Osteoblast (primary cell): ENCODE measurements around the gene WDCP. TPM values are rescaled to one million over a fixed set of nuclear protein-coding genes. Genes with fewer than 3 reads are reported as not detected.

ENCODE experiments used
- DNase-seq: peaks from one replicate; pipeline ENCODE4 v3.0.0; 2011; ENCODE audit warnings: low spot score, mixed read lengths; ENCODE audit not compliant: insufficient read length; ENCODE audit errors: missing footprints
- H2AFZ ChIP-seq: 2 replicates; pipeline ENCODE4 v1.6.0; 2011; ENCODE audit warnings: mild to moderate bottlenecking, low read length
- H3K27ac ChIP-seq: 2 replicates; pipeline ENCODE4 v1.5.1; 2011; ENCODE audit warnings: mild to moderate bottlenecking, low read depth, low read length, moderate library complexity
- H3K27me3 ChIP-seq: 2 replicates; pipeline ENCODE4 v1.6.0; 2012; ENCODE audit warnings: mild to moderate bottlenecking, control low read depth, inconsistent platforms, low read length, moderate library complexity; ENCODE audit not compliant: insufficient read depth
- H3K36me3 ChIP-seq: 2 replicates; pipeline ENCODE4 v1.5.1; 2011; ENCODE audit warnings: mild to moderate bottlenecking, low read length, control low read depth, moderate library complexity; ENCODE audit not compliant: insufficient read depth
- H3K4me1 ChIP-seq: 2 replicates; pipeline ENCODE4 v1.5.1; 2011; ENCODE audit warnings: mild to moderate bottlenecking, low read length, control low read depth, moderate library complexity; ENCODE audit not compliant: insufficient read depth
- H3K4me2 ChIP-seq: 2 replicates; pipeline ENCODE4 v1.6.0; 2011; ENCODE audit warnings: mild to moderate bottlenecking, low read length; ENCODE audit not compliant: insufficient read depth
- H3K4me3 ChIP-seq: fragments of 200-600 bp; sonication (generic); 3 replicates; pipeline ENCODE4 v1.5.1; 2012; ENCODE audit warnings: mild to moderate bottlenecking, low read length, inconsistent platforms; ENCODE audit not compliant: insufficient read depth
- H3K79me2 ChIP-seq: 2 replicates; pipeline ENCODE4 v1.6.0; 2012; ENCODE audit warnings: mild to moderate bottlenecking, low read length, control low read depth, inconsistent platforms; ENCODE audit not compliant: insufficient read depth
- H3K9me3 ChIP-seq: 2 replicates; pipeline ENCODE4 v1.5.1; 2011; ENCODE audit warnings: low read depth, low read length, control low read depth
- H4K20me1 ChIP-seq: 2 replicates; pipeline ENCODE4 v1.6.0; 2012; ENCODE audit warnings: mild to moderate bottlenecking, low read length, control low read depth; ENCODE audit not compliant: insufficient read depth
- CTCF ChIP-seq: IDR thresholded peaks from 2 replicates; pipeline ENCODE4 v1.5.1; 2011; ENCODE audit warnings: mild to moderate bottlenecking, low read depth, low read length, moderate library complexity; ENCODE audit errors: extremely low read depth
- total RNA-seq: library from RNA; depleted of rRNA; stranded (reverse); fragments of >200 nt; gene quantifications from 2 replicates; pipeline ENCODE4 v1.2.3, GENCODE V29; 2012

Gene WDCP
- total RNA-seq, 1 donor: 8.3 TPM

GRCh38 chr2:24020244-24020643, 26.9 kb downstream of the WDCP start:
- Histone ChIP-seq H3K4me2 (no peak overlapping the region), H3K27me3 (no peaks in the 10 kb centered on the region), H4K20me1 (no peaks in the 10 kb centered on the region), H3K79me2 (no peaks in the 10 kb centered on the region), H3K4me3 (no peak overlapping the region), H3K9me3 (no peaks in the 10 kb centered on the region), H3K36me3 (peaks cover 3% of the 10 kb centered on the region), H3K27ac (no peak overlapping the region), H3K4me1 (peaks cover 12% of the 10 kb centered on the region), H2AFZ (no peak overlapping the region)
- DNase-seq: no peak
- no peak for TF ChIP-seq CTCF

GRCh38 chr2:24019729-24020128, 27.5 kb downstream of the WDCP start:
- Histone ChIP-seq H3K4me2 (no peak overlapping the region), H2AFZ (no peak overlapping the region), H3K79me2 (no peaks in the 10 kb centered on the region), H3K27ac (no peak overlapping the region), H3K27me3 (no peaks in the 10 kb centered on the region), H3K4me1 (peaks cover 16% of the 10 kb centered on the region), H3K9me3 (no peaks in the 10 kb centered on the region), H4K20me1 (no peaks in the 10 kb centered on the region), H3K4me3 (no peak overlapping the region), H3K36me3 (peaks cover under 1% of the 10 kb centered on the region)
- no peak for DNase-seq
- TF ChIP-seq CTCF: no peak

- Histone ChIP-seq H3K4me2 (no peak overlapping the region), H3K9me3 (no peaks in the 10 kb centered on the region), H3K79me2 (no peaks in the 10 kb centered on the region), H4K20me1 (no peaks in the 10 kb centered on the region), H3K4me3 (no peak overlapping the region), H3K36me3 (no peaks in the 10 kb centered on the region), H3K27me3 (no peaks in the 10 kb centered on the region), H3K4me1 (peaks cover 16% of the 10 kb centered on the region), H3K27ac (no peak overlapping the region), H2AFZ (no peak overlapping the region)
- DNase-seq: no peak
- no peak for TF ChIP-seq CTCF
Measured at GRCh38 chr2:24018241-24018640, 28.9 kb downstream of the WDCP start.

- no peak for TF ChIP-seq CTCF
- Histone ChIP-seq H3K4me1 (peaks cover 16% of the 10 kb centered on the region), H3K79me2 (no peaks in the 10 kb centered on the region), H3K27me3 (no peaks in the 10 kb centered on the region), H3K4me3 (no peak overlapping the region), H3K36me3 (no peaks in the 10 kb centered on the region), H3K4me2 (no peak overlapping the region), H3K27ac (no peak overlapping the region), H2AFZ (no peak overlapping the region), H3K9me3 (no peaks in the 10 kb centered on the region), H4K20me1 (no peaks in the 10 kb centered on the region)
- no peak for DNase-seq
Measured at GRCh38 chr2:24017711-24018110, 29.5 kb downstream of the WDCP start.
